GM19467 (cell line): ENCODE data around the gene ZNF107.
"Not testable (repeated sequence)": the region's sequence is repeated elsewhere in the genome, so short reads cannot be mapped to it uniquely, and the experiment has no call there.

Experiments
- ATAC-seq: cut with Tn5 transposase; IDR thresholded peaks from one replicate; pipeline ENCODE4 v1.9.1; 2021; ENCODE audit warnings: mild to moderate bottlenecking, moderate library complexity; ENCODE audit not compliant: unreplicated experiment

The ZNF107 gene

GRCh38 chr7:64642875-64643274 is 23.1 kb upstream of the ZNF107 start:
- ATAC-seq, result no peak

GRCh38 chr7:64643566-64643965 is 22.4 kb upstream of the ZNF107 start:
- ATAC-seq, result no peak

GRCh38 chr7:64651203-64651602 is 14.7 kb upstream of the ZNF107 start:
- no peak for ATAC-seq

GRCh38 chr7:64651632-64652165 is 14.2 kb upstream of the ZNF107 start:
- no peak for ATAC-seq

GRCh38 chr7:64653721-64654401 is 12.1 kb upstream of the ZNF107 start:
- ATAC-seq, result no peak

- ATAC-seq, result no peak
Observed at GRCh38 chr7:64654796-64655548, 11.0 kb upstream of the ZNF107 start.

- ATAC-seq, result no peak
Observed at GRCh38 chr7:64655811-64656210, 10.1 kb upstream of the ZNF107 start.

GRCh38 chr7:64656489-64656888 is 9.4 kb upstream of the ZNF107 start:
- ATAC-seq, result no peak

- not testable (repeated sequence) for ATAC-seq
Observed at GRCh38 chr7:64662091-64662490, 3.8 kb upstream of the ZNF107 start.

GRCh38 chr7:64666663-64667050 is 724 bp downstream of the ZNF107 start:
- no peak for ATAC-seq

GRCh38 chr7:64667311-64667710 is 1.4 kb downstream of the ZNF107 start:
- no peak for ATAC-seq

- no peak for ATAC-seq
Observed at GRCh38 chr7:64672414-64672813, 6.5 kb downstream of the ZNF107 start.

GRCh38 chr7:64685091-64685490 is 19.2 kb downstream of the ZNF107 start:
- ATAC-seq, result no peak

- ATAC-seq, result no peak
Observed at GRCh38 chr7:64685741-64686140, 19.8 kb downstream of the ZNF107 start.

GRCh38 chr7:64686493-64687184 is 20.7 kb downstream of the ZNF107 start:
- no peak for ATAC-seq

GRCh38 chr7:64687249-64687648 is 21.3 kb downstream of the ZNF107 start:
- ATAC-seq, result no peak

- ATAC-seq, result no peak
Observed at GRCh38 chr7:64688988-64689387, 23.1 kb downstream of the ZNF107 start.

- ATAC-seq, result no peak
Observed at GRCh38 chr7:64691831-64692230, 25.9 kb downstream of the ZNF107 start.

- not testable (repeated sequence) for ATAC-seq
Observed at GRCh38 chr7:64697863-64698262, 31.9 kb downstream of the ZNF107 start.

GRCh38 chr7:64706625-64707292 is 40.8 kb downstream of the ZNF107 start:
- ATAC-seq, result no peak

GRCh38 chr7:64717896-64718295 is 52.0 kb downstream of the ZNF107 start:
- ATAC-seq, result not testable (repeated sequence)
